ENCODE data around the gene RNF114. TPM values are rescaled to one million over a fixed set of nuclear protein-coding genes. Genes with fewer than 3 reads are reported as not detected.
A peak's percentile ranks its signal among the peaks of the same experiment; 100 is the strongest.
"Not testable (repeated sequence)": the region's sequence is repeated elsewhere in the genome, so short reads cannot be mapped to it uniquely, and the experiment has no call there.

RNF114 gene
- polyA plus RNA-seq, 3 donors from 2014 or later: 87.1 to 104 (median 97.6) TPM

GRCh38 chr20:49984426-49985153 lies 48.4 kb downstream of the RNF114 start:
- Mint-ChIP-seq H3K4me1 (peaks cover 22 to 23% of the 10 kb centered on the region in 2 donors), H3K36me3 (no peaks in the 10 kb centered on the region), H3K9me3 (no peaks in the 10 kb centered on the region), H3K4me3 (peak overlapping the region in 3 of 5 donors; percentile 2 to 42 (median 40)), H3K27ac (no peak overlapping the region), H3K27me3 (ENCODE audit: low read depth in 3 of 3) (peaks cover 4 to 16% (median 11%) of the 10 kb centered on the region in 3 donors)
- DNase-seq: no peak

GRCh38 chr20:49985157-49985556 lies 49.0 kb downstream of the RNF114 start:
- Mint-ChIP-seq H3K27me3 (ENCODE audit: low read depth in 3 of 3) (peaks cover 4 to 16% (median 11%) of the 10 kb centered on the region in 3 donors), H3K27ac (no peak overlapping the region), H3K4me3 (no peak overlapping the region), H3K9me3 (no peaks in the 10 kb centered on the region), H3K36me3 (no peaks in the 10 kb centered on the region), H3K4me1 (peaks cover 18 to 21% of the 10 kb centered on the region in 2 donors)
- no peak for DNase-seq

GRCh38 chr20:49985617-49986016 lies 49.4 kb downstream of the RNF114 start:
- DNase-seq: no peak
- Mint-ChIP-seq H3K4me3 (no peak overlapping the region), H3K36me3 (no peaks in the 10 kb centered on the region), H3K4me1 (peaks cover 14 to 21% of the 10 kb centered on the region in 2 donors), H3K27ac (no peak overlapping the region), H3K27me3 (ENCODE audit: low read depth in 3 of 3) (peaks cover 5 to 16% (median 11%) of the 10 kb centered on the region in 3 donors), H3K9me3 (no peaks in the 10 kb centered on the region)

- Mint-ChIP-seq H3K27me3 (ENCODE audit: low read depth in 3 of 3) (peaks cover 5 to 16% (median 14%) of the 10 kb centered on the region in 3 donors), H3K27ac (no peak overlapping the region), H3K4me1 (peaks cover 14 to 21% of the 10 kb centered on the region in 2 donors), H3K4me3 (no peak overlapping the region), H3K9me3 (no peaks in the 10 kb centered on the region), H3K36me3 (no peaks in the 10 kb centered on the region)
- no peak for DNase-seq
Measured at GRCh38 chr20:49986049-49986448, 49.9 kb downstream of the RNF114 start.

DNA sequence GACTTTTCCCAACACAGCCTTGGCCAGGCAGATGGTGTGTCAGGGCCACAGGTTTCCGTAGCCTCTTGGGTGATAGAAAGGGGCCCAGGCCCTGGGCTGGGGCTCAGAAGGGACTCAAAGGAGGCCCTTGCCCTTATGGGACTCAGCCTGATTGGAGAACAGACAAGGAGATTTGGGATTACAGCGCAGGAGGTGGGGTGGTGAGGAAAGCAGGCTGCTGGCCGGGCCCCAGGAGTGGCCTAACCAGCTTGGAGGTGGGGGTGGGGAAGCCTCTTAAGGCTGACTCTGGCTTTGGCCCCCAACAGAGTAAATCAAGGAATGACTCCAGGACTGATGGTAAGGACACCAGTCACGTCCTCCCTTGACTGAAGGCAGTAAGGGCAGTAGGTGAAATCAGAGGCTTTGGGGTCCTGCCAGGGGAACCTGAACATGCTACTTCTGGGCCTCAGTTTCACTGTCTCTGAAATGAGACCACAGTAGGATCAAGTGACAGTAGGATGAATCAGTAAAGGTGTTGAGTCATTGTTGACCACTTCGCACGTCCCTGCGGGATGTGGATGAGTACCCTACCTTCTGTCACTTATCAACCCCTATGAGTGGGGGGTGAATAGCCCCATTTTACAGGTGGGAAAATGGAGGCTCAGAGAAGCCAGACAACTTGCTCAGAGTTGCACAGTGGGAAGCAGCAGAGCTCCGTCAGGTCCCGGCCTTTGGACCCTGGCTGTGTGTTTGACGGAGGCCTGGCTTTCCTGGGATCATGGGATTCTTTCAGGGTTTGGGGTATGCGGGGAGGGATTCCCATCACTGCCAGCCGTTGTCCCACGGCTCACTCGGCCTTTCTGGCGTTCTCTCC lies 51.0 kb downstream of the RNF114 start:
- Mint-ChIP-seq H3K36me3 (no peaks in the 10 kb centered on the region), H3K27ac (no peak overlapping the region), H3K4me3 (no peak overlapping the region), H3K27me3 (ENCODE audit: low read depth in 3 of 3) (peaks cover 5 to 14% (median 10%) of the 10 kb centered on the region in 3 donors), H3K9me3 (no peaks in the 10 kb centered on the region), H3K4me1 (peaks cover 10 to 16% of the 10 kb centered on the region in 2 donors)
- no peak for DNase-seq

- H3K27ac Mint-ChIP-seq: no peak overlapping the region
- peaks cover 4 to 12% of the 10 kb centered on the region in 2 donors for H3K4me1 Mint-ChIP-seq
Measured at GRCh38 chr20:49987868-49988690, 51.9 kb downstream of the RNF114 start.

DNA sequence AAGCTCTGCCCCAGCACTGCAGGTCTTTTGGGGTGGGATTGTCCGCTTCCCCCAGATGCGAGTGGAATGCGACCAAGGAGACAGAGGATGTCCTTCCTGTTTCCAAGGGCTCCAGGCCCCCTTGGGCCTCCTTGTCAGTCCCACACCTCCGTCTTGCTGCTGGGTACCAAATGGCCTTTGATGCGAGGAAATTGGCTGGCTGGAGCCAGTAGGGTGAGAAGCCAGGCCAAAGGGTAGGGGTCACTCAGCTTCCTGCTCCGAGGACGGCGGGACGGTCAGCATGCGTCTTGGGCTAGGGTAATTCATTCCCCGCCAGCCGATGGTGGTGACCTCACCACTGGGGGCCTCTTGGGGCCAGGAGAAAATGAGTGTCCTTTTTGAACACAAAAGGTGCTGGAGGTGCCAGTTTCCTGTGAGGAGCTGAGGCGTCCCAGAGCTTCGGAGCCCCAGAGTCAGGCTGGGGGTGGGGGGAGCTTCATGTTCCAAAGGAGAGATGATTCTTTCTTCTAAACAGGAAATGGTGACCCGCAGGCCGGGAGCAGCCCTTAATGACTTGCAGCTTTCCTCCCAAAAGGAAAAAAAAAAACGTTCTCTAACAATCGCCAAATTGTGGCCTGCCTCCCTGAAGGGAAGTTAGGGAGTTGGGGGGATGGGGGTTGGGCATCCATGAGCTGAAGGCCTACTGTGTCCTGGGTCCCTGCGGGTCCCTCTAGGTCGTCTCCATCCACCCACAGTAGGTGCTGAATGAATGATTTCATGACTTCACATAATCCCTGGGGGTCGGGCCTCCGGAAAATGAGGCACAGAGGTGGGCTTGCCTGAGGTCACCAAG lies 53.3 kb downstream of the RNF114 start:
- H3K9me3 Mint-ChIP-seq: no peaks in the 10 kb centered on the region
- no peak overlapping the region for H3K27ac Mint-ChIP-seq
- no peaks in the 10 kb centered on the region for H3K36me3 Mint-ChIP-seq
- H3K27me3 Mint-ChIP-seq (ENCODE audit: low read depth in 3 of 3): peaks cover 5 to 10% (median 7%) of the 10 kb centered on the region in 3 donors
- peaks cover 0 to 2% of the 10 kb centered on the region in 2 donors for H3K4me1 Mint-ChIP-seq
- DNase-seq: no peak
- no peak overlapping the region for H3K4me3 Mint-ChIP-seq

More at GRCh38 chr20:49987868-49988690, 51.9 kb downstream of the RNF114 start:
- H3K9me3 Mint-ChIP-seq: no peaks in the 10 kb centered on the region
- peaks cover 5 to 10% (median 10%) of the 10 kb centered on the region in 3 donors for H3K27me3 Mint-ChIP-seq (ENCODE audit: low read depth in 3 of 3)
- no peaks in the 10 kb centered on the region for H3K36me3 Mint-ChIP-seq
- H3K4me3 Mint-ChIP-seq: no peak overlapping the region
- no peak for DNase-seq

GRCh38 chr20:49990271-49990720 lies 54.1 kb downstream of the RNF114 start:
- no peak overlapping the region for H3K4me3 Mint-ChIP-seq
- H3K27ac Mint-ChIP-seq: peak overlapping the region in 1 of 6 donors; percentile 7
- peaks cover 3 to 7% (median 5%) of the 10 kb centered on the region in 3 donors for H3K27me3 Mint-ChIP-seq (ENCODE audit: low read depth in 3 of 3)
- H3K4me1 Mint-ChIP-seq: no peaks in the 10 kb centered on the region
- H3K9me3 Mint-ChIP-seq: no peaks in the 10 kb centered on the region
- no peaks in the 10 kb centered on the region for H3K36me3 Mint-ChIP-seq
- DNase-seq: no peak

DNA sequence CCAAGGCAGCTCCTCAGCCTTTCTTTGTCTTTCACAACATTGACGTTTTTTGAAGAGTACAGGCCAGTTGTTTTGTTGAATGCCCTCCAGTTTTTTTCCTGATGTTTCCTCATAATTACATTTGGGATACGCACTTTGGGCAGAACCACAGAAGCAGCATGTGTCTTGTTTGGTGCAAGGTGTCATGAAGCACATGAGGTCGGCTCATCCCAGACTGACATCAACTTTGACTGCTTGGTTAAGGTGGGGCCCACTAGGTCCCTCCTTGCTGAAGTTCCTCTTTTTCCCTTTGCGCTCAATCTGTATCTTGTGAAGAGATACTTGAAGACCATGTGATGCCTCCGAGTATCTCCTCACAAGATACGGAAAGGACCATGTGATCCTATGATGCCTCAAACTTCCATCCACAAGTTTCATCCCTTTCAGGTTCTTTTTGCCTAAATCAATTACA lies 57.1 kb downstream of the RNF114 start:
- H3K27me3 Mint-ChIP-seq (ENCODE audit: low read depth in 3 of 3): peaks cover 3 to 6% (median 3%) of the 10 kb centered on the region in 3 donors
- no peaks in the 10 kb centered on the region for H3K4me1 Mint-ChIP-seq
- no peak for DNase-seq
- no peaks in the 10 kb centered on the region for H3K9me3 Mint-ChIP-seq
- H3K36me3 Mint-ChIP-seq: no peaks in the 10 kb centered on the region
- no peak overlapping the region for H3K27ac Mint-ChIP-seq
- no peak overlapping the region for H3K4me3 Mint-ChIP-seq

GRCh38 chr20:49995586-49995985 lies 59.4 kb downstream of the RNF114 start:
- Mint-ChIP-seq H3K4me3 (no peak overlapping the region), H3K4me1 (no peaks in the 10 kb centered on the region), H3K27ac (no peak overlapping the region), H3K9me3 (no peaks in the 10 kb centered on the region), H3K36me3 (no peaks in the 10 kb centered on the region), H3K27me3 (ENCODE audit: low read depth in 3 of 3) (peaks cover 0 to 4% (median 2%) of the 10 kb centered on the region in 3 donors)
- DNase-seq: no peak

- not testable (repeated sequence) for H3K4me3 Mint-ChIP-seq; H3K9me3 Mint-ChIP-seq; H3K27me3 Mint-ChIP-seq (ENCODE audit: low read depth in 3 of 3); H3K4me1 Mint-ChIP-seq; DNase-seq; H3K27ac Mint-ChIP-seq; H3K36me3 Mint-ChIP-seq
Measured at GRCh38 chr20:49998478-49999188, 62.4 kb downstream of the RNF114 start.

DNA sequence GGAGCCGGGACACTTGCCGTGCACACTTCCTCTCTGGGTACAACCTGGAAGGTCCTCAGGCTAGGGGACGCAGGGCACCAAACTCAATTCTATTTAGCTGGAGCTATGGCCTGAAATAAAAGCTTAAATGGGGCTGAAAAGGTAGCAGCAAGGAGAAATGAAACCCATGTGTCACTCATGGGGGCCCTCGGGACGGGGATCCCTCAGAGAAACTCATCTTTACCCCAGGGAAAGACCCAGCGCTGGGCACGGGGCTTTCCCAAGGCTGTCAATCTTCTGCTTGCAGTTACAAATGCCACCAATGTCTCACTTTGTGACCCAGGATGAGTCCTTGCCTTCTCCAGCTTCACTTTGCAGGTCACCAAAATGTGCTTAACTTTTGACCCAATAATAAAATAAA lies 63.1 kb downstream of the RNF114 start:
- Mint-ChIP-seq H3K4me3 (no peak overlapping the region), H3K27ac (no peak overlapping the region), H3K36me3 (no peaks in the 10 kb centered on the region), H3K9me3 (no peaks in the 10 kb centered on the region), H3K27me3 (ENCODE audit: low read depth in 3 of 3) (peaks cover 0 to 7% (median 4%) of the 10 kb centered on the region in 3 donors), H3K4me1 (no peaks in the 10 kb centered on the region)
- no peak for DNase-seq

Data from immature natural killer cell (primary cell).